Stimulated activated CD4-positive, alpha-beta T cell treated with anti-CD3 and anti-CD28 coated beads, Interleukin-15, amount 100 ng/mL, for 48 hours (primary cell): ENCODE data around the gene BRD2.
A peak's percentile ranks its signal among the peaks of the same experiment; 100 is the strongest.
"Not testable (repeated sequence)": the region's sequence is repeated elsewhere in the genome, so short reads cannot be mapped to it uniquely, and the experiment has no call there.

Experiments
- DNase-seq, 2 donors: peaks; one replicate each; pipeline ENCODE4 v3.0.0-alpha.2; 2020; ENCODE audit warnings: low read depth in 2 of 2

Gene BRD2

GRCh38 chr6:32968093-32968866 is at the start of gene BRD2:
Gene BRD2, plus strand, starts transcription at chr6:32968594. Its CDS starts 4,305 bp downstream, at chr6:32972899.
- DNase-seq: peak; percentile 91 to 93

GRCh38 chr6:32920715-32921114 is 47.7 kb upstream of the BRD2 start:
- DNase-seq: no peak

DNA sequence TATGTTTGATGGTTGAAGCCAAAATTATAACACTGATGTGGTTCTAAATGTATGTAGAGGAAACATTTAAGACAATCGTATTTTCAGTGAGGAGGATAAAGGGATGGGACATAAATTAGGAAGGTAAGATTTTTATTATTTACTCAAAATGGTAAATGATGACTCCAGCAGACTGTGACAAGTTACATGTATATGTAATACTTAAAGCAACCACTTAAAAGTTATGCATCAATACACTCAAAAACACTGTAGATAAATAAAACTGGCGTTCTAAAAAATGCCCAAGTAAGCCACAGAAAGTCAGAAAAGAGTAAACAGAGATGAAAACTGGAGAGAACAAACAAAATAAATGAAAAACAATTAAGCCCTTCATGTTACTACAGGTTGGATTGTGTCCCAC is 46.3 kb upstream of the BRD2 start:
- no peak for DNase-seq

GRCh38 chr6:32931211-32931610 is 37.2 kb upstream of the BRD2 start:
- DNase-seq: no peak

DNA sequence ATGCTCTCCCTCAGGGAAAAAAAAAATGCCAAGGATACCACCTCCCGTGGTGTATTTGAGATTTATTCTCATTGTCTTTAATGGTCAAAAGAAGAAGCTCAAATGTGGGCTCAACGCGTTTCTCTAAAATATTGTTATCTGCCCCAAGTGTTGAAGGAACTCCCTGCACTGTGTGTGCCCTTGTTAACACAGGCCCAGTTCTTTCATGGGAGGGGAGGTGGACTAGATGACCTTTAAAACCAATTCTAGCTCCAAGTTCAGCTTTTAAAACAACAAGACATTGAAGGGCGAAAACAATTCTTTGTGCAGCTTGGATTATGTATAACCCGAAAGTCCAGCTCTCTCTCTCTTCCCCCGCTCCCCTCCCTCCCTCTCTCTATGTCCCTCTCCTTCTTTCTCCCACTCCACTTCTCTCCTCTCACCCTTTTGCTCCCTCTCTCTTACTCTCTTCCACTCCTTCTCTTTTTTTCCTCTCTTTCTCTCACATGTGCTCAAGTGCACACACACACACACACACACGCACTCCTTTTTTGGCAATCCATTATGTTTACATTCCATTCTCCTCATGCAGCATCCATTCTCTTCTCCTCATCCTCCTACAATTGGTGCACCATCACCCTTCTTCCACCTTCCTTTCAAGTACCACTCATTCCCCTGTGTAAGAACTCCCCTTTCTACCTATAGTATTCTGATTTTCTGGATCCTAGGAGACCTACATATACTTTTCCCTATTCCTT is 36.1 kb upstream of the BRD2 start:
- no peak for DNase-seq

DNA sequence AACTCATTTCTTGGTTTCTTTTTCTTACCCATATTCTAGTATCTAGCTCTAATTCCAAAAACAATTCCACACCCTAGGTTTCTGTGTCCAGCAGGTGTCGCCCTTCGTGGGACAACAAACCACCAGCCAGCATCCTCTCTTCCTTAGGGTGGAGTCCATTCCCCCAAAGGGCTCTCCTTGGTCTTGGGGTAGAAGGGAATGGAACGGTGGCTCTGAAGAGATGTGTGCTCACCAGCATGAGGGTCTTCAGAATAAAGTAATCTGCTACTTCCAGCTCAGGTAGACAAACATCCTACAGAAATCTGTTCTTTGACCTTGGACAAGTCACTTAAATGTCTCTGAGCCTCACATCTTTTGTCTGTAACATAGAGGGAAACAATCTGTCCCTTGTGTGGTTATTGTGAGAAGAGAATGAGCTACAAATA is 34.7 kb upstream of the BRD2 start:
- DNase-seq: peak; percentile 42 to 70

DNA sequence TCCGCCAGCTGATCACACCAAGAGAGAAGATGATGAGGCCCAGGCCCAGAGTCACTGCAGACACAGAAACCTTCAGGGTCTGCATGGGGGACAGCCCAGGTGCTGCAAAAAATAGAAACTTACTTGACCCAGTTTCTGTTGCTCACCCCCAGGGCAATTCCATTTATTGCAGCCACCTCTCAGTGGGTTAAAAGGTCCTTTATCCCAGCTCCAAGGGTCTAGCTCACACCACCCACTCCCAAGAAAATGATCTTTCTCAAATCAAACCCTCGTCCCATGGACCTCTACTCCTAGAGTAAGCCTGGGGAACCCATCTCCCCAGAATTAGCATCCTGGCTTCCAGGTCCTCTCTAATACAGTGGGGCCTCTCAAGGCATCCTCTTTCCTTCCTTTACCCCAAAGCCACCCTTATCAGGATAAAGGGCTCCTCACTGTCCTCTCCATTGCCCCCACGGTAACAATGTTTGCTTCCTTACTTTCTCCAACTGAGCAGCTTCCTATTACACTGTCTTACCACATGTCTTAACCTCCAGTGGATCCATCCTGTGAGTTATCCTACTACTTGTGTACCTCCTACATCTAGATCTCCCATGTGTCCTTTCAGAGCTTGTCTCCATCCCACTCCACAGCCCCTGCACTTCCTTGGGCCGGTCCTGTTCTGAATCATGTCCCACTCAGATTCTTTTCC is 32.7 kb upstream of the BRD2 start:
- DNase-seq: no peak

DNA sequence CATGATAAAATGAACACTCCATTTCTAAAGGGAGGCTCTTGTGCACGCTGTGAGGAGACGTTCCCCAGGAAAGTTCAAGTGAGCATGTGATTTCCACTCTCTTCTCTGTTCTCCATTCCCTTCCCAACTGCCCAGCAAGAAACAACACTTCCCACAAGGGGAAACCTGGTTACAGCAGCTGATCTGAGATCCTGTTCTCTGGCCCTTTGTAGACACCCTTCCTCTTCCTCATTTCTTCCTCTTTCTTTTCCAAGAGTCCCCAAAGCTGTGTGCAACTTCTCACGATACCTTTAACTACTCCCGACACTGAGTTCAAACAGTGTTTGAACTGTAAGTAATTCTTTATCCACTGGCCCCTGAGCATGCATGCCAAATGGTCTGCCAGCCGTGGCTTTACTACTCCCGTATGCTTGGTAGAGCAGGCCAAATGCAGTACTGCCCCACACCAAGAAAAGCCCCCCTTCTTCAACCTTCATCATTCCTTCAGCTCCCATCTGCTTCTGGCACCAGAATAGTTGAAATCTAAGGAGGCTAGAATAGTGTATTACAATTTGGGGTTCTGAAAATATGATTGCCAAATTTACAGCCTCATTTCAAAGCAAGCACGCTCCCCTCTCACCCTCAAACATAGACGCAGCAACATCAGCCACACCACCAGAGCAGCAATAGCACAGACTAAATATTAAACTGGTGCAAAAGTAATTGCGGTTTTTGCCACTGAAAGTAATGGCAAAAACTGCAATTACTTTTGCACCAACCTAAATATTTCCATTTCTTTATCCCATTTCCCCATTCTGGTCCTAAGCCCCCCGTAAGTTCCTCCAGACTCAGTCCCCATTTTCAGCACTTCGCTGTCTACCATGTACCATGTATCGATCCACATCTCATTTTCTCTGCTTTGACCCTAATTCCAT is 31.9 kb upstream of the BRD2 start:
- no peak for DNase-seq

GRCh38 chr6:32937230-32937633 is 31.2 kb upstream of the BRD2 start:
- DNase-seq: no peak

GRCh38 chr6:32938494-32938893 is 29.9 kb upstream of the BRD2 start:
- DNase-seq: no peak

- DNase-seq: no peak
Observed at GRCh38 chr6:32940656-32941213, 27.7 kb upstream of the BRD2 start, which contains the start of gene HLA-DMB. Gene HLA-DMB, minus strand, starts transcription at chr6:32941028. Its CDS starts 221 bp downstream, at chr6:32940807.

GRCh38 chr6:32941214-32941768 is 27.1 kb upstream of the BRD2 start:
- peak in 1 of 2 donors; percentile 42 for DNase-seq

DNA sequence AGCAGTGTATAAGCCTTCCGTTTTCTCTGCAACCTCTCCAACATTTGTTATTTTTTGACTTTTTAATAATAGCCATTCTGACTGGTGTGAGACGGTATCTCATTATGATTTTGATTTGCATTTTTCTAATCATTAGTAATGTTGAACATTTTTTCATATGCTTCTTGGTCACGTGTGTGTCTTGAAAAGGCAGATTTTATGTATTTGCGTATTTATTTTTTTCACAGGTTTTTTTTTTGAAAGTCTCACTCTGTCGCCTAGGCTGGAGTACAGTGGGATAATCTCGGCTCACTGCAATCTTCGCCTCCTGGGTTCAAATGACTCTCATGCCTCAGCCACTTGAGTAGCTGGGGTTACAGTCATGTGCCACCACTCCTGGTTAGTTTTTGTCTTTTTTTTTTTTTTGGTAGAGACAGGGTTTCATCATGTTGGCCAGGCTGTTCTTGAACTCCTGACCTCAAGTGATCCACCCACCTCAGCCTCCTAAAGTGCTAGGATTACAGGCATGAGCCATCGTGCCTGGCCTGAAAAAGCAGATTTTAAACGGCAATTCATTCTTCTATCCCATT is 25.8 kb upstream of the BRD2 start:
- DNase-seq: not testable (repeated sequence)

DNA sequence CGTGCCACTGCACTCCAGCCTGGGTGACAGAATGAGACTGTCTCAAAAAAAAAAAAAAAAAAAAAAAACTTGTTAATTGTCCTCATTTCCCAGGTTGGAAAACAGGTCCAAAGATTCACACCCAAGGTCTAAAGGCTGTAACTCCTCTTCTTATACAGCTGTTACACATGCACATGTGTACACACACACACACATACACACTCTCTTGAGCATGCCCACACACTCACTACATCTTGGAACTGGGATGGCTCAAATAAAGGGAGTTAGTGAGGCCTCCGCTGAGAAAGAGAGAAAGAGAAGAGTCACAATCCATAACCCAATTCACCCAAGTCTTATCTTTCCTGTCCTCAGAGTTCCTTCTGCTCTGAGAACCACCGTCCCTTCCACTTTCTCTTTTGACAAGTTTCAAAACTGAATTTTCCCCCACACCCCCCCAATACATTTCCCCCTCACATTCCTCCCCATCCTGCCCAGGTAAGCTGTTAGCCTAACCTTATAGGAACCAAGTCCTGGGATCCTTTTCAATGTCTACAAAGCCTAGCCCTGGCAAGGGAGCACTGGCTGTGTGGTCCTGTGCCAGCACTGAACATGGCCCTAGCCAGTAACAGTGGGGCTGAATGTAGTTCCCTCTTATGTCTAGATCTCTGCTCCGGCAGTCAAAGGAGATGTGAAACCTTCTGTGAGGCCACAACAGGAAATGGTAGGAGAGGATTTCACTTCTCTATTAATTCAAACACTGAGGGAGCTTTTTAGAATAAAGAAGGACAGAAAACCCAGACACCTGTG is 24.3 kb upstream of the BRD2 start:
- DNase-seq: no peak

DNA sequence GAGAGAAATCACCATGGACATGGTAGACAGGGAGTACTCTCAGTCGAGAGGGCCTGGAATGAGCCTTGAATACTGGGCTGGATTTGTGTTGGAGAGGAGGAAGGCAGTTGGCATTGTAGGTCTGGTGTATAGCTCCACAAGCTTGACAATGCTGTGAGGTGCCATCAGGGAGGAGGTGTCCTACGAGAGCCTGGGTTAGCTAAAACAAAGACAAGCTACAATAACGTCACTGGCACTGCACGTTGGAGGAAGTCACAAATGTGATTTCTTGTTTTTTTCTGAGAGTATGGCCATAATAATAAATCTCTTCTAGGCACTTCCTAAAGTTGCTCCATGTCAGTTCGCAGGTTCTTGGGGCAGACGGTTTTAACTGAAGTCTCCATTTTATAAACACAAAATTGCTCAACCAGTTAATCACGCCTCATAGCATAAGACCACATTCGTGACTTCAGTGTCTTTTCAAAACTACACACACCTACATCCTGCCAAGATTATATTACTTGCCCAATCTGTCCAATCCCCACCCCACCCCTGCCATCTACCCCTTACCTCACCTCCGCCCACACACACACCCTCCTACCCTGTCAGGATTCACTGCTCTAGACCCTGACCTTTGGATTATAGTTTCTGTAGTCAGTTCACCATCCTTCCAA is 23.2 kb upstream of the BRD2 start:
- no peak for DNase-seq

GRCh38 chr6:32945953-32946352 is 22.4 kb upstream of the BRD2 start:
- no peak for DNase-seq

DNA sequence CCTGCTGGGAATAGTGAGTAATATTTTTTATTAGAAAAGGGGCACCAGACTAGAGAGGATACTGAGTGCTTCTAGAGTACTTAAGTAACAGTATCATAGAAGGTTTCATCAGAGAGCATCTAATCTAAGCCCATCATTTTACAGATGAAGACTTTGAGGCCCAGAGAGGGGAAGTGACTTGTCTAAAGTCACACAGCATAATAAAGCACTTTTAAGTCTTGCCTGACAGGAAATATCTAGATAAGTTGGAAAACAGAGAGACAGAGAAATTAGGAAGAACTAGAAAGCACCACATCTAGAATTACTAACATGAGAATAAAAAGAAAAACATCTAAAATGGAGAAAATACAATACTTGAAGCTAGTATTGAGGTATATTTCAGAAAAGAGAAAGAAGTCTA is 21.5 kb upstream of the BRD2 start:
- no peak for DNase-seq

GRCh38 chr6:32947552-32948465 is 20.6 kb upstream of the BRD2 start:
- no peak for DNase-seq
